Suprapubic skin (tissue), 4 donors: ENCODE measurements around the gene ALDH1L1. TPM values are rescaled to one million over a fixed set of nuclear protein-coding genes. Genes with fewer than 3 reads are reported as not detected.
A peak's percentile ranks its signal among the peaks of the same experiment; 100 is the strongest.

Source experiments
- DNase-seq, 2 donors: peaks; one replicate each; pipeline ENCODE4 v3.0.0-alpha.2; 2019; ENCODE audit warnings: low spot score in 2 of 2
- H3K27ac ChIP-seq: fragments of 200-600 bp; sonication (generic); one replicate; pipeline ENCODE4 v1.5.1; 2019
- H3K27me3 ChIP-seq: fragments of 200-600 bp; sonication (generic); one replicate; pipeline ENCODE4 v1.5.1; 2019
- H3K36me3 ChIP-seq: fragments of 200-600 bp; sonication (generic); one replicate; pipeline ENCODE4 v1.5.1; 2019
- H3K4me1 ChIP-seq: fragments of 200-600 bp; sonication (generic); one replicate; pipeline ENCODE4 v1.5.1; 2019
- H3K4me3 ChIP-seq: fragments of 200-600 bp; sonication (generic); one replicate; pipeline ENCODE4 v1.5.1; 2019; ENCODE audit warnings: mild to moderate bottlenecking
- H3K9me3 ChIP-seq: fragments of 200-600 bp; sonication (generic); one replicate; pipeline ENCODE4 v1.5.1; 2019
- CTCF ChIP-seq, 2 donors: fragments of 200-600 bp in 1 of 2; fragments of 450-650 bp in 1 of 2; sonication (generic) in 1 of 2; IDR thresholded peaks; one replicate each; pipeline ENCODE4 v1.5.1; 2016 to 2019; ENCODE audit warnings: antibody characterized with exemption in 2 of 2, mild to moderate bottlenecking in 1 of 2, moderate library complexity in 1 of 2
- EP300 ChIP-seq: sonication (generic); formaldehyde crosslinking; IDR thresholded peaks from one replicate; pipeline ENCODE4 v1.6.1; 2017; ENCODE audit warnings: antibody characterized with exemption
- POLR2A ChIP-seq, 2 donors: fragments of 450-650 bp; IDR thresholded peaks; one replicate each; pipeline ENCODE4 v1.6.1; 2017; ENCODE audit warnings: antibody characterized with exemption in 2 of 2, mild to moderate bottlenecking in 2 of 2, moderate library complexity in 2 of 2
- POLR2AphosphoS5 ChIP-seq, 3 donors: sonication (generic); formaldehyde crosslinking; IDR thresholded peaks; one replicate each; pipeline ENCODE4 v1.6.1; 2017; ENCODE audit warnings: antibody characterized with exemption in 3 of 3
- WGBS: methylation state at CpG from one replicate; pipeline ENCODE4 v1.1.5; 2018; 5-methylcytosine and 5-hydroxymethylcytosine counted together
- total RNA-seq, 4 donors: library from RNA; depleted of rRNA; stranded (reverse); fragments of >200 nt; gene quantifications; one replicate each; pipeline ENCODE4 v1.1.0, GENCODE V29; 2016

ALDH1L1 gene
- total RNA-seq, 4 donors from 2014 or later = 5.1 to 8.5 (median 7.4) TPM

DNA sequence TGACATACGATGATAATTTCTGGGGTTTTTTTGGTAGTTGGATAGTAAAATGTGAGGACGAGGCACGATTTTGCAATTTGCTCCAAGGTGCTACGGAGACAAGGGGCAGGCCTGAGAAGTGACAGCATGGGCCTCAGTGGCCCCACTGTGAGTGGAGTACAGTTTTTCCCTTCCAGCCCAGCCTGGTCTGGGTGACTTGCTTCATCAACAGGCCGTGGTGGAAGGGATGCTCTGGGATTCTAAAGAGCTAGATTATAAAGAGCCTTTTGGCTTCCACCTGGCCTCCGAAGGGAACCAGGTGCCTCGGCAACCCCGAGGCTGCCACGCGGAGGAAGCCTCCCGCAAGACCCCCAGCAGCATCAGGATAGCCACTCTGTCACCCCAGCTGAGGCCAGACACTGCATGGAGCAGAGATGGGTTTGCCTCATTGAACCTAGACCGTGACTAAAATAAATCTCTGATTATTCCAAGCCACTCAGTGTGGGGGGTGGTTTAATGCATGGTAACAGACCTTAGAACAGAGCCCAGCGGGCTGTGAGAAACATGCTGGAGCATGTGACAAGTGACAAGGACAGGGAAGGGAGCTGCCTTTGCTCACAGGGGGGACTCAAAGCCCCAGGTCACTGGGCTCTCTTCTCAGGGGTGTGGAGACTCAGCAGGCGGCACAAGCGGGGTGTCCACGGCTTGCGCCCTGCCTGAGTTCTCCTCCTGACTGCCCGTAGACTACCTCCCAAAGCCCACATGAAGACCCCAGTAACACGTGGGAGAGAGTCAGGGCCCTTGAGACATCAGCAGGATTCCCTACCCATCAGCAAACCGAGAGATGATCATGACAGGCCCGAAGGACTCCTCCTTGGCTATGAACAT lies 73.8 kb downstream of the ALDH1L1 start:
- peak in 1 of 2 donors; percentile 14 for DNase-seq
- Histone ChIP-seq H3K4me3 (no peak overlapping the region), H3K36me3 (no peaks in the 10 kb centered on the region), H3K27me3 (no peaks in the 10 kb centered on the region), H3K9me3 (no peaks in the 10 kb centered on the region), H3K27ac (no peak overlapping the region), H3K4me1 (peaks cover 12% of the 10 kb centered on the region)
- 92% methylated on average over 20 of the region's 21 CpGs for WGBS
- TF ChIP-seq POLR2AphosphoS5 (IDR thresholded peaks at IDR 0.05) = no peak
- no peak for TF ChIP-seq POLR2A (IDR thresholded peaks at IDR 0.05)
- no peak for TF ChIP-seq CTCF (IDR thresholded peaks at IDR 0.05)
- no peak for TF ChIP-seq EP300

DNA sequence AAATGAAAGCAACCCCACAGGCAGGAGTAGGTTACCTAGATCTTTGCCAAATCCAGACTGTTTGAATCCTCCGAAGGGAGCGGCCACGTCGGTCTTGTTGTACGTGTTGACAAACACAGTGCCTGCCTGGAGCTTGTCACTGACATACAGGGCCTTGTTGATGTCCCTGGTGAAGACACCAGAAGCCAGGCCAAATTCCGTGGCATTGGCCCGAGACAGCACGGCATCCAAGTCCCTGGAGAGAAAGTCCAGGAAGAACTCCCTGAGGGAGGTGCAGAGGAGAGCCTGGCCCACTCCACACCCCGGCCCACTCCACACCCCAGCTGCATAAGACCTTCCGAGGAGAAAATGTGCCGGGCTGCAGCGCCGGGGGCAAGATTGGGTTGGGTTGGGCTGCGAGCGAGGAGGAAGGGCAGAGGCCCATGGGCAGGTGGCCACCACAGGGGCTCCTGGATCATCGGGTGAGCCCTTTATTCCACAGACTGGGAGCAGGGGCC lies 74.6 kb downstream of the ALDH1L1 start:
- H3K4me1 ChIP-seq = peaks cover 12% of the 10 kb centered on the region
- DNase-seq = peak in 1 of 2 donors; percentile 53
- H3K27me3 ChIP-seq = no peaks in the 10 kb centered on the region
- TF ChIP-seq POLR2AphosphoS5 (IDR thresholded peaks at IDR 0.05) (no peak), EP300 (no peak), POLR2A (IDR thresholded peaks at IDR 0.05) (no peak), CTCF (IDR thresholded peaks at IDR 0.05) (no peak)
- no peaks in the 10 kb centered on the region for H3K9me3 ChIP-seq
- no peak overlapping the region for H3K27ac ChIP-seq
- H3K36me3 ChIP-seq = no peaks in the 10 kb centered on the region
- H3K4me3 ChIP-seq = no peak overlapping the region
- 91% methylated on average over 10 of the region's 16 CpGs for WGBS

GRCh38 chr3:126104742-126105605 lies 75.4 kb downstream of the ALDH1L1 start:
- WGBS = 94% methylated on average over 14 of the region's 15 CpGs
- TF ChIP-seq EP300 (no peak), POLR2A (IDR thresholded peaks at IDR 0.05) (no peak), CTCF (IDR thresholded peaks at IDR 0.05) (no peak), POLR2AphosphoS5 (IDR thresholded peaks at IDR 0.05) (no peak)
- no peak overlapping the region for H3K27ac ChIP-seq
- DNase-seq = no peak
- H3K27me3 ChIP-seq = no peaks in the 10 kb centered on the region
- H3K9me3 ChIP-seq = no peaks in the 10 kb centered on the region
- H3K36me3 ChIP-seq = no peaks in the 10 kb centered on the region
- no peak overlapping the region for H3K4me3 ChIP-seq
- peaks cover 12% of the 10 kb centered on the region for H3K4me1 ChIP-seq

DNA sequence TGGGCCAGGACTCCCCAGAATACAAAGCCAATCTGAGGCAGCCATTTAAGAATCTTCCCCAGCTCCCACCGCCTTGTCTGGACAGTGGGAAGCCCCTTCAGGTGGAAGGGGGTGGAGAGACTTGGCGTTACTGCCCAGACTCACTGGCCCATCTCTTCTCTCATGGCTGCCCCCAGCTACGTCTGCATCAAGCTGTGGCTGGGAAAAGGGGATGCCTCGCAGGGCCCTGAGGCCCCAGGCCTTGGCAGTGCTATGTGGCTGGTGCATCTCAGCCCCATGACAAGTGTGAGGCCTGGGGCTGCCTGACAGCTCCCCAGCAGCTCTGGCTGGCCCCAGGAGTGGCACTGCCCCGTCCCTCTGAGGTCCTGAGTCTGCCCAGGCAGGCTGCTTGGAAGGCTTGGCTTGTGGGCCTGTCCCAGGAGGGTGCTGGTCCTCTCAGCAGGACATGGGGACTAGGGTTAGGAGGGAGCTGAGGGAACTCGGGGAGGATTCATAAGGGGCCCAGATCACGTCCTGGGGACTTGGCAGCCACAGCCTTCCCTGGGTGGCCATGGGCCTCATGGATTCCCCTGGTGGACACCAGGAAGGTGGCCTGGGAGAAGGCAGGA lies 76.3 kb downstream of the ALDH1L1 start:
- no peak for DNase-seq
- TF ChIP-seq CTCF (IDR thresholded peaks at IDR 0.05) (no peak), POLR2A (IDR thresholded peaks at IDR 0.05) (no peak), EP300 (no peak), POLR2AphosphoS5 (IDR thresholded peaks at IDR 0.05) (no peak)
- Histone ChIP-seq H3K9me3 (no peaks in the 10 kb centered on the region), H3K36me3 (no peaks in the 10 kb centered on the region), H3K4me3 (no peak overlapping the region), H3K4me1 (peaks cover 12% of the 10 kb centered on the region), H3K27me3 (no peaks in the 10 kb centered on the region), H3K27ac (no peak overlapping the region)
- 88% methylated on average over 5 of the region's 7 CpGs for WGBS
